Progenitor cell of endocrine pancreas (in vitro differentiated cells): ENCODE data around the gene MRPS18A. TPM values are rescaled to one million over a fixed set of nuclear protein-coding genes. Genes with fewer than 3 reads are reported as not detected.

ENCODE experiments used
- DNase-seq: peaks from one replicate; pipeline ENCODE4 v3.0.0; 2021; ENCODE audit warnings: low spot score; ENCODE audit not compliant: unreplicated experiment
- H3K27ac Mint-ChIP-seq: 2 replicates; pipeline ENCODE4 v1.8.0; 2021; ENCODE audit warnings: mild to moderate bottlenecking, moderate library complexity, mixed read lengths
- H3K27me3 Mint-ChIP-seq: 2 replicates; pipeline ENCODE4 v1.8.0; 2021; ENCODE audit warnings: mixed read lengths
- H3K36me3 Mint-ChIP-seq: 2 replicates; pipeline ENCODE4 v1.8.0; 2022; ENCODE audit warnings: mixed read lengths; ENCODE audit not compliant: insufficient read depth
- H3K4me1 Mint-ChIP-seq: 2 replicates; pipeline ENCODE4 v1.8.0; 2021; ENCODE audit warnings: low read depth, mixed read lengths
- H3K4me3 Mint-ChIP-seq: 2 replicates; pipeline ENCODE4 v1.8.0; 2021; ENCODE audit warnings: low read depth, mild to moderate bottlenecking, moderate library complexity, mixed read lengths
- H3K9me3 Mint-ChIP-seq: 2 replicates; pipeline ENCODE4 v1.8.0; 2021; ENCODE audit warnings: low read depth, mixed read lengths
- CTCF ChIP-seq: fragments of 200-600 bp; sonication (generic); IDR thresholded peaks from one replicate; pipeline ENCODE4 v1.5.0; 2021; ENCODE audit warnings: antibody characterized with exemption, mild to moderate bottlenecking; ENCODE audit not compliant: unreplicated experiment
- long read RNA-seq: library from polyadenylated mRNA; unstranded; transcript quantifications from one replicate; pipeline ENCODE4 v2.0.0, GENCODE V29; 2020
- total RNA-seq: library from RNA; stranded (reverse); gene quantifications from 2 replicates; pipeline ENCODE4 v1.2.1, GENCODE V29; 2021

The MRPS18A gene
- total RNA-seq, result 39.8 and 41.9 TPM in 2 replicates
- long read RNA-seq, transcript MRPS18A-202 (6 exons, 1,062 nt), result major isoform, 20 of 30 reads
- long read RNA-seq, partial matches to known transcripts, result 3 of 30 reads
- long read RNA-seq, other reads (novel, unspliced or antisense), result 2 of 30 reads

- H3K4me3 Mint-ChIP-seq, result peak within 1 kb of the TSS; percentile 90
- H3K4me1 Mint-ChIP-seq, result peaks cover 28% of the 10 kb centered on the region
- TF ChIP-seq CTCF, result no peak
- peak; percentile 54 for DNase-seq
- H3K36me3 Mint-ChIP-seq, result no peaks in the 10 kb centered on the region
- no peaks in the 10 kb centered on the region for H3K9me3 Mint-ChIP-seq
- peak within 1 kb of the TSS; percentile 95 for H3K27ac Mint-ChIP-seq
- no peaks in the 10 kb centered on the region for H3K27me3 Mint-ChIP-seq
These were observed at the start of gene MRPS18A for GRCh38 chr6:43687437-43688347. Gene MRPS18A, minus strand, starts transcription at chr6:43687791. Its CDS starts 12 bp downstream, at chr6:43687779.

GRCh38 chr6:43736844-43737243 lies 49.3 kb upstream of the MRPS18A start:
- Mint-ChIP-seq H3K36me3 (no peaks in the 10 kb centered on the region), H3K4me1 (peaks cover 4% of the 10 kb centered on the region), H3K9me3 (peaks cover 3% of the 10 kb centered on the region), H3K4me3 (no peak overlapping the region), H3K27ac (no peak overlapping the region), H3K27me3 (no peaks in the 10 kb centered on the region)
- DNase-seq, result no peak
- TF ChIP-seq CTCF, result no peak

GRCh38 chr6:43736211-43736786 lies 48.7 kb upstream of the MRPS18A start:
- Mint-ChIP-seq H3K27ac (no peak overlapping the region), H3K36me3 (no peaks in the 10 kb centered on the region), H3K9me3 (peaks cover 6% of the 10 kb centered on the region), H3K4me1 (no peaks in the 10 kb centered on the region), H3K27me3 (no peaks in the 10 kb centered on the region), H3K4me3 (no peak overlapping the region)
- TF ChIP-seq CTCF, result no peak
- no peak for DNase-seq

GRCh38 chr6:43735642-43736199 lies 48.1 kb upstream of the MRPS18A start:
- Mint-ChIP-seq H3K9me3 (peaks cover 12% of the 10 kb centered on the region), H3K27me3 (no peaks in the 10 kb centered on the region), H3K36me3 (no peaks in the 10 kb centered on the region), H3K4me1 (no peaks in the 10 kb centered on the region), H3K4me3 (no peak overlapping the region), H3K27ac (no peak overlapping the region)
- DNase-seq, result no peak
- no peak for TF ChIP-seq CTCF

- Mint-ChIP-seq H3K36me3 (no peaks in the 10 kb centered on the region), H3K27ac (no peak overlapping the region), H3K9me3 (peaks cover 16% of the 10 kb centered on the region), H3K4me1 (no peaks in the 10 kb centered on the region), H3K4me3 (no peak overlapping the region), H3K27me3 (no peaks in the 10 kb centered on the region)
- TF ChIP-seq CTCF, result no peak
- no peak for DNase-seq
These were observed 46.7 kb upstream of the MRPS18A start for GRCh38 chr6:43734294-43734665.
